SK-N-DZ (cell line): Measurements from ENCODE around the gene EP400.
A peak's percentile ranks its signal among the peaks of the same experiment; 100 is the strongest.
"Not testable (repeated sequence)": the region's sequence is repeated elsewhere in the genome, so short reads cannot be mapped to it uniquely, and the experiment has no call there.

ENCODE experiments used
- DNase-seq: peaks from one replicate; pipeline ENCODE4 v3.0.0-alpha.2; 2015; ENCODE audit warnings: low spot score

The EP400 gene

GRCh38 chr12:132067182-132067581 is 117.4 kb downstream of the EP400 start:
- DNase-seq, result no peak

GRCh38 chr12:132068250-132068649 is 118.5 kb downstream of the EP400 start:
- DNase-seq, result no peak

GRCh38 chr12:132069336-132069985 is 119.7 kb downstream of the EP400 start:
- DNase-seq, result no peak

GRCh38 chr12:132070298-132070697 is 120.6 kb downstream of the EP400 start:
- DNase-seq, result no peak

GRCh38 chr12:132071040-132071810 is 121.5 kb downstream of the EP400 start:
- DNase-seq, result no peak

GRCh38 chr12:132071830-132072384 is 122.2 kb downstream of the EP400 start:
- no peak for DNase-seq

GRCh38 chr12:132074216-132074615 is 124.5 kb downstream of the EP400 start:
- DNase-seq, result no peak

GRCh38 chr12:132075026-132075713 is 125.4 kb downstream of the EP400 start:
- no peak for DNase-seq

- no peak for DNase-seq
Observed at GRCh38 chr12:132075714-132076553, 126.2 kb downstream of the EP400 start.

- no peak for DNase-seq
Observed at GRCh38 chr12:132076711-132077110, 127.0 kb downstream of the EP400 start.

GRCh38 chr12:132077322-132078100 is 127.8 kb downstream of the EP400 start:
- DNase-seq, result no peak

GRCh38 chr12:132078190-132078589 is 128.4 kb downstream of the EP400 start:
- no peak for DNase-seq

GRCh38 chr12:132079200-132079599 is 129.5 kb downstream of the EP400 start:
- DNase-seq, result no peak

- no peak for DNase-seq
Observed at GRCh38 chr12:132079695-132080094, 130.0 kb downstream of the EP400 start.

- not testable (repeated sequence) for DNase-seq
Observed at GRCh38 chr12:132080515-132080914, 130.8 kb downstream of the EP400 start.

- DNase-seq, result no peak
Observed at GRCh38 chr12:132081423-132081822, 131.7 kb downstream of the EP400 start.

- DNase-seq, result no peak
Observed at GRCh38 chr12:132083614-132083940, 133.8 kb downstream of the EP400 start.

- peak; percentile 92 for DNase-seq
Observed at GRCh38 chr12:132083941-132084620, 134.3 kb downstream of the EP400 start.

GRCh38 chr12:132084621-132085290 is 135.0 kb downstream of the EP400 start:
- DNase-seq, result peak; percentile 85

- DNase-seq, result no peak
Observed at GRCh38 chr12:132085291-132085635, 135.5 kb downstream of the EP400 start.
